PC-9 (cell line): Measurements from ENCODE around the gene KCTD21. TPM values are rescaled to one million over a fixed set of nuclear protein-coding genes. Genes with fewer than 3 reads are reported as not detected.

Experiments used
- BruUV-seq: library from RNA; stranded (reverse); fragments of 400-500 nt; replicated peaks from 2 replicates; lab custom pipeline; 2021; lab: Mats Ljungman, UMichigan
- CTCF ChIA-PET: fragments of 300-600 bp; sonication (Branson Sonifier 250); formaldehyde crosslinking; loops from one replicate; lab custom pipeline; 2022; ENCODE audit warnings: antibody characterized with exemption; lab: Charles Lee
- POLR2A ChIA-PET: fragments of 300-600 bp; sonication (Branson Sonifier 250); formaldehyde crosslinking; loops from one replicate; lab custom pipeline; 2022; ENCODE audit warnings: antibody characterized with exemption; ENCODE audit not compliant: unreplicated experiment; lab: Charles Lee
- DNase-seq, 2 experiments: peaks; one replicate each; pipeline versions ENCODE4 v3.0.0 to v3.0.0-alpha.2; 2015 to 2022; ENCODE audit warnings: mixed read lengths in 1 of 2
- H2AFZ ChIP-seq: fragments of 200-600 bp; sonication (generic); 2 replicates; pipeline ENCODE4 v1.8.1; 2017; ENCODE audit warnings: antibody characterized with exemption
- H3F3A ChIP-seq: fragments of 200-600 bp; sonication (generic); 2 replicates; pipeline ENCODE4 v1.8.1; 2017; ENCODE audit warnings: antibody characterized with exemption, mild to moderate bottlenecking, low read depth; ENCODE audit not compliant: insufficient read depth
- H3K27ac ChIP-seq: fragments of 200-600 bp; sonication (generic); 2 replicates; pipeline ENCODE4 v1.6.1; 2016; ENCODE audit warnings: mixed run types
- H3K27me3 ChIP-seq: fragments of 200-600 bp; sonication (generic); 2 replicates; pipeline ENCODE4 v1.6.1; 2016; ENCODE audit warnings: low read depth, mixed run types; ENCODE audit not compliant: insufficient read depth
- H3K36me3 ChIP-seq: fragments of 200-600 bp; sonication (generic); 2 replicates; pipeline ENCODE4 v1.6.1; 2016; ENCODE audit warnings: low read depth, mixed run types
- H3K4me1 ChIP-seq: fragments of 200-600 bp; sonication (generic); replicated peaks from 2 replicates; pipeline ENCODE4 v1.6.1; 2016; ENCODE audit warnings: mixed run types; ENCODE audit not compliant: insufficient read depth
- H3K4me2 ChIP-seq: fragments of 200-600 bp; sonication (generic); 2 replicates; pipeline ENCODE4 v1.6.1; 2017; ENCODE audit warnings: mixed run types
- H3K4me3 ChIP-seq: fragments of 200-600 bp; sonication (generic); 2 replicates; pipeline ENCODE4 v1.6.1; 2016; ENCODE audit warnings: mixed run types
- H3K79me2 ChIP-seq: fragments of 200-600 bp; sonication (generic); 2 replicates; pipeline ENCODE4 v1.6.1; 2017; ENCODE audit warnings: low read depth, mixed run types
- H3K9me2 ChIP-seq: fragments of 200-600 bp; sonication (generic); 2 replicates; pipeline ENCODE4 v1.8.1; 2017; ENCODE audit warnings: mild to moderate bottlenecking; ENCODE audit not compliant: insufficient read depth
- H3K9me3 ChIP-seq: fragments of 200-600 bp; sonication (generic); 2 replicates; pipeline ENCODE4 v1.8.1; 2016; ENCODE audit warnings: low read depth; ENCODE audit not compliant: insufficient read depth
- H4K20me1 ChIP-seq: fragments of 200-600 bp; sonication (generic); 2 replicates; pipeline ENCODE4 v1.8.1; 2017; ENCODE audit not compliant: insufficient read depth
- CTCF ChIP-seq: fragments of 200-600 bp; sonication (generic); conservative IDR thresholded peaks from 2 replicates; pipeline ENCODE4 v1.6.1; 2017; ENCODE audit warnings: mixed run types, antibody characterized with exemption, mild to moderate bottlenecking, moderate library complexity
- EZH2 ChIP-seq: fragments of 200-600 bp; sonication (generic); IDR thresholded peaks from 2 replicates; pipeline ENCODE4 v1.8.0; 2017; ENCODE audit warnings: antibody characterized with exemption, low read depth
- intact Hi-C: fragments of 100-400 bp; cut with micrococcal nuclease; formaldehyde crosslinking; loops from one replicate; pipeline ENCODE4 v1.10.0; 2022; ENCODE audit not compliant: unreplicated experiment
- total RNA-seq: library from RNA; stranded (reverse); gene quantifications from 2 replicates; pipeline ENCODE4 v1.2.3, GENCODE V29; 2021

The KCTD21 gene
- total RNA-seq, 1 experiment from 2014 or later = 16.5 TPM

- Histone ChIP-seq H3K4me2 (no peak overlapping the region), H3F3A (peaks cover 4% of the 10 kb centered on the region; the same call in 1 of the 2 replicates), H3K4me1 (no peaks in the 10 kb centered on the region), H3K79me2 (no peaks in the 10 kb centered on the region), H3K4me3 (no peak overlapping the region), H3K36me3 (0 out of 2 replicates have a peak, but pooled peaks cover 8% of the 10 kb centered on the region), H2AFZ (no peak overlapping the region), H3K27me3 (no peaks in the 10 kb centered on the region), H4K20me1 (peaks cover 4% of the 10 kb centered on the region; the same call in 1 of the 2 replicates), H3K27ac (no peak overlapping the region), H3K9me3 (no peaks in the 10 kb centered on the region), H3K9me2 (no peaks in the 10 kb centered on the region)
- no TSS peak for BruUV-seq
- POLR2A ChIA-PET = no interaction called here
- CTCF ChIA-PET = no interaction called here
- intact Hi-C loops = no loop called here
- no peak for DNase-seq
- TF ChIP-seq CTCF (no peak), EZH2 (no peak)
These were observed 61.0 kb downstream of the KCTD21 start for GRCh38 chr11:78127403-78127802.

Other genes with a start within 250 kb of the KCTD21 start
- 43.9 and 53.8 TPM in 2 replicates for gene INTS4, start 194.0 kb downstream of the KCTD21 start, total RNA-seq
- gene KCTD14, start 165.3 kb downstream of the KCTD21 start, total RNA-seq = 12.0 and 21.3 TPM in 2 replicates
- gene THRSP, start 124.8 kb downstream of the KCTD21 start, total RNA-seq = 0.72 TPM in 1 of 2 replicates, not detected in the other
- gene NDUFC2, start 108.8 kb downstream of the KCTD21 start, total RNA-seq = 380 and 394 TPM in 2 replicates
- gene ALG8, start 49.0 kb downstream of the KCTD21 start, total RNA-seq = 63.4 and 67.5 TPM in 2 replicates
- gene USP35, start 293 bp upstream of the KCTD21 start, total RNA-seq = 12.8 and 13.5 TPM in 2 replicates
- gene GAB2, start 229.2 kb upstream of the KCTD21 start, total RNA-seq = 17.5 and 25.7 TPM in 2 replicates